ENCODE results near the gene COL9A3.

GRCh38 chr20:62814060-62814708 is 2.7 kb upstream of the COL9A3 start:
- no peak for TF ChIP-seq TAF1 (IDR thresholded peaks at IDR 0.05; ENCODE audit: low read depth, low read length)
- TF ChIP-seq MAX (IDR thresholded peaks at IDR 0.05), result no peak
- TF ChIP-seq GABPA (IDR thresholded peaks at IDR 0.05; ENCODE audit: borderline replicate concordance, insufficient read depth, low read length), result no peak
- no peak for TF ChIP-seq EZH2 (IDR thresholded peaks at IDR 0.05; ENCODE audit: low read depth, low read length, severe bottlenecking)
- TF ChIP-seq POLR2A (IDR thresholded peaks at IDR 0.05; ENCODE audit: control extremely low read depth in 1 of 2, low read depth in 2 of 2, low read length in 2 of 2), result no peak

All from H1 (cell line).